Right ventricle myocardium inferior (tissue), 1 donor: ENCODE data around the gene RPH3AL. TPM values are rescaled to one million over a fixed set of nuclear protein-coding genes. Genes with fewer than 3 reads are reported as not detected.
"Not testable (repeated sequence)": the region's sequence is repeated elsewhere in the genome, so short reads cannot be mapped to it uniquely, and the experiment has no call there.

ENCODE experiments used
- ATAC-seq: fragments of 200-7000 bp; cut with Tn5 transposase; one replicate; pipeline ENCODE4 v1.9.1; 2020; ENCODE audit warnings: mild to moderate bottlenecking, moderate library complexity
- DNase-seq: peaks from one replicate; pipeline ENCODE4 v3.0.0; 2021; ENCODE audit errors: missing footprints
- intact Hi-C: fragments of 100-400 bp; cut with DNase I; formaldehyde crosslinking; loops from one replicate; pipeline ENCODE4 v1.11.0; 2022
- total RNA-seq: library from RNA; stranded (reverse); fragmentation: NEBNext Ultra II Directional; extraction: Animal tissue kit (Norgen Biotek cat#: 25700); gene quantifications from one replicate; pipeline ENCODE4 v1.2.1, GENCODE V29; 2021
- donor health status: DM: no; HTN: yes; CAD: no; lungs with severe emphysema.

The RPH3AL gene
- total RNA-seq, 1 donor from 2014 or later = 3.6 TPM

GRCh38 chr17:227946-228615 is 124.5 kb downstream of the RPH3AL start:
- intact Hi-C loops = no loop called here
- ATAC-seq (no peak), DNase-seq (peak; percentile 37)

- ATAC-seq (no peak), DNase-seq (no peak)
- intact Hi-C loops = no loop called here
These were observed 125.3 kb downstream of the RPH3AL start for GRCh38 chr17:227078-227945.

GRCh38 chr17:226108-227077 is 126.2 kb downstream of the RPH3AL start:
- ATAC-seq (no peak), DNase-seq (no peak)
- intact Hi-C loops = no loop called here

- DNase-seq = peak; percentile 32
- intact Hi-C loops = no loop called here
These were observed 127.1 kb downstream of the RPH3AL start for GRCh38 chr17:225551-225950.

GRCh38 chr17:224576-224975 is 128.0 kb downstream of the RPH3AL start:
- DNase-seq = peak; percentile 1
- intact Hi-C loops, ATAC-seq: not testable (repeated sequence)

More at GRCh38 chr17:225551-225950, 127.1 kb downstream of the RPH3AL start:
- no peak for ATAC-seq

- no peak for ATAC-seq
- peak; percentile 48 for DNase-seq
- intact Hi-C loops = no loop called here
These were observed 128.7 kb downstream of the RPH3AL start for GRCh38 chr17:223723-224471.

- peak; percentile 72 for ATAC-seq
- no peak for DNase-seq
- intact Hi-C loops = no loop called here
These were observed 130.4 kb downstream of the RPH3AL start for GRCh38 chr17:222172-222571.

- intact Hi-C loops = no loop called here
- ATAC-seq (no peak), DNase-seq (peak; percentile 33)
These were observed 132.9 kb downstream of the RPH3AL start for GRCh38 chr17:219696-220095.

- no peak for ATAC-seq
- intact Hi-C loops = no loop called here
- DNase-seq = peak; percentile 4
These were observed 134.0 kb downstream of the RPH3AL start for GRCh38 chr17:218432-219110.

- ATAC-seq (no peak), DNase-seq (no peak)
- intact Hi-C loops = no loop called here
These were observed 136.0 kb downstream of the RPH3AL start for GRCh38 chr17:216625-217024.

GRCh38 chr17:215563-216478 is 136.8 kb downstream of the RPH3AL start:
- ATAC-seq (peak; percentile 39), DNase-seq (peak; percentile 61)
- intact Hi-C loops = not testable (repeated sequence)

GRCh38 chr17:214881-215331 is 137.7 kb downstream of the RPH3AL start:
- intact Hi-C loops = no loop called here
- ATAC-seq = no peak
- DNase-seq = no peak

- no peak for DNase-seq
- ATAC-seq = no peak
- intact Hi-C loops = no loop called here
These were observed 139.1 kb downstream of the RPH3AL start for GRCh38 chr17:213286-214105.

GRCh38 chr17:210402-210801 is 142.2 kb downstream of the RPH3AL start:
- DNase-seq (no peak), ATAC-seq (no peak)
- intact Hi-C loops = no loop called here

- DNase-seq (no peak), ATAC-seq (no peak)
- intact Hi-C loops = no loop called here
These were observed 144.2 kb downstream of the RPH3AL start for GRCh38 chr17:208429-208828.

- DNase-seq = no peak
These were observed 144.8 kb downstream of the RPH3AL start for GRCh38 chr17:207775-208174.

More at GRCh38 chr17:207775-208174, 144.8 kb downstream of the RPH3AL start:
- intact Hi-C loops = no loop called here
- no peak for ATAC-seq
